ENCODE results near the gene MLLT3.

DNA sequence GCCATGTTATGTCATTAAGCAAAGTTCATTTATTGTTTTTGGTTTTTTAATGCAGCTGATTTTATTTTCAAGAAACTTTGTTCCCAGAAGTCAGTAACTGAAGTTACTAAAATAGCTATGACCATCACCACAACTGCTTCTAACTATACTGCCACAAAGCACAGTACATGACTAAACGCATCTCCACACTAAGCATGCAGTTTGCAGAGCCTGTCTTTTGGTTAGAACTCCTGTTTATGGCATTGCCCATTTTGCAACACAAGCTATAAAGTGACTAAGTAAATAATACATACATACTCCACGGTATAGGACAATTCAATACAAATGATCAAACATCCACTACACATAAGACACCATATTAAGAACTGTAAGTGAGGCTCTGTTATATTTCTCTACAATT is 109.7 kb downstream of the MLLT3 start:
- TF ChIP-seq, protein P1, sequence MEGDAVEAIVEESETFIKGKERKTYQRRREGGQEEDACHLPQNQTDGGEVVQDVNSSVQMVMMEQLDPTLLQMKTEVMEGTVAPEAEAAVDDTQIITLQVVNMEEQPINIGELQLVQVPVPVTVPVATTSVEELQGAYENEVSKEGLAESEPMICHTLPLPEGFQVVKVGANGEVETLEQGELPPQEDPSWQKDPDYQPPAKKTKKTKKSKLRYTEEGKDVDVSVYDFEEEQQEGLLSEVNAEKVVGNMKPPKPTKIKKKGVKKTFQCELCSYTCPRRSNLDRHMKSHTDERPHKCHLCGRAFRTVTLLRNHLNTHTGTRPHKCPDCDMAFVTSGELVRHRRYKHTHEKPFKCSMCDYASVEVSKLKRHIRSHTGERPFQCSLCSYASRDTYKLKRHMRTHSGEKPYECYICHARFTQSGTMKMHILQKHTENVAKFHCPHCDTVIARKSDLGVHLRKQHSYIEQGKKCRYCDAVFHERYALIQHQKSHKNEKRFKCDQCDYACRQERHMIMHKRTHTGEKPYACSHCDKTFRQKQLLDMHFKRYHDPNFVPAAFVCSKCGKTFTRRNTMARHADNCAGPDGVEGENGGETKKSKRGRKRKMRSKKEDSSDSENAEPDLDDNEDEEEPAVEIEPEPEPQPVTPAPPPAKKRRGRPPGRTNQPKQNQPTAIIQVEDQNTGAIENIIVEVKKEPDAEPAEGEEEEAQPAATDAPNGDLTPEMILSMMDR (IDR thresholded peaks at IDR 0.05), result no peak
- TF ChIP-seq POLR2A (IDR thresholded peaks at IDR 0.05), result no peak

All from body of pancreas (tissue), 4 donors.